ENCODE results near the gene SAMD10.

Gene SAMD10

GRCh38 chr20:63955827-63956663 lies 23.4 kb downstream of the SAMD10 start, which contains the start of gene UCKL1:
TSS of gene UCKL1 (minus strand) at chr20:63956416. CDS start at chr20:63956372, 44 bp downstream.
- H3F3A ChIP-seq (ENCODE audit: insufficient read depth, low read length) = no peaks in the 10 kb centered on the region
- no peaks in the 10 kb centered on the region for H3K27me3 ChIP-seq (ENCODE audit: insufficient read depth, low read length)
- H2AFZ ChIP-seq (ENCODE audit: low read length) = no peak within 1 kb of the TSS
- peak within 1 kb of the TSS; percentile 98 for H3K9ac ChIP-seq (ENCODE audit: low read length)
- peak within 1 kb of the TSS; percentile 97 for H3K4me2 ChIP-seq (ENCODE audit: low read length)
- peaks cover 18% of the 10 kb centered on the region; the same call in 1 of the 2 replicates for H3K36me3 ChIP-seq (ENCODE audit: insufficient read depth, low read length)
- no peak for TF ChIP-seq EZH2 (IDR thresholded peaks at IDR 0.05; ENCODE audit: borderline replicate concordance, low read length)
- TF ChIP-seq, protein P1, sequence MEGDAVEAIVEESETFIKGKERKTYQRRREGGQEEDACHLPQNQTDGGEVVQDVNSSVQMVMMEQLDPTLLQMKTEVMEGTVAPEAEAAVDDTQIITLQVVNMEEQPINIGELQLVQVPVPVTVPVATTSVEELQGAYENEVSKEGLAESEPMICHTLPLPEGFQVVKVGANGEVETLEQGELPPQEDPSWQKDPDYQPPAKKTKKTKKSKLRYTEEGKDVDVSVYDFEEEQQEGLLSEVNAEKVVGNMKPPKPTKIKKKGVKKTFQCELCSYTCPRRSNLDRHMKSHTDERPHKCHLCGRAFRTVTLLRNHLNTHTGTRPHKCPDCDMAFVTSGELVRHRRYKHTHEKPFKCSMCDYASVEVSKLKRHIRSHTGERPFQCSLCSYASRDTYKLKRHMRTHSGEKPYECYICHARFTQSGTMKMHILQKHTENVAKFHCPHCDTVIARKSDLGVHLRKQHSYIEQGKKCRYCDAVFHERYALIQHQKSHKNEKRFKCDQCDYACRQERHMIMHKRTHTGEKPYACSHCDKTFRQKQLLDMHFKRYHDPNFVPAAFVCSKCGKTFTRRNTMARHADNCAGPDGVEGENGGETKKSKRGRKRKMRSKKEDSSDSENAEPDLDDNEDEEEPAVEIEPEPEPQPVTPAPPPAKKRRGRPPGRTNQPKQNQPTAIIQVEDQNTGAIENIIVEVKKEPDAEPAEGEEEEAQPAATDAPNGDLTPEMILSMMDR (IDR thresholded peaks at IDR 0.05; ENCODE audit: low read length) = no peak
- H3K4me1 ChIP-seq (ENCODE audit: insufficient read depth, low read length, severe bottlenecking) = peaks cover 52% of the 10 kb centered on the region
- no peaks in the 10 kb centered on the region for H3K9me3 ChIP-seq (ENCODE audit: low read length)
- H4K20me1 ChIP-seq (ENCODE audit: insufficient read depth, low read length) = no peaks in the 10 kb centered on the region
- no peaks in the 10 kb centered on the region for H3K9me2 ChIP-seq (ENCODE audit: low read depth, low read length)
- no peaks in the 10 kb centered on the region for H3K79me2 ChIP-seq (ENCODE audit: insufficient read depth, low read length)
- H3K27ac ChIP-seq (ENCODE audit: low read depth, low read length, poor library complexity, severe bottlenecking) = peak within 1 kb of the TSS; percentile 74
- H3K4me3 ChIP-seq (ENCODE audit: low read depth, low read length, poor library complexity, severe bottlenecking) = peak within 1 kb of the TSS; percentile 98

- Histone ChIP-seq H3K4me1 (ENCODE audit: insufficient read depth, low read length, severe bottlenecking) (peaks cover 57% of the 10 kb centered on the region), H4K20me1 (ENCODE audit: insufficient read depth, low read length) (no peaks in the 10 kb centered on the region), H3K4me2 (ENCODE audit: low read length) (peak overlapping the region; percentile 97), H3K79me2 (ENCODE audit: insufficient read depth, low read length) (no peaks in the 10 kb centered on the region), H3K27me3 (ENCODE audit: insufficient read depth, low read length) (no peaks in the 10 kb centered on the region), H3K9me3 (ENCODE audit: low read length) (no peaks in the 10 kb centered on the region), H3K9ac (ENCODE audit: low read length) (peak overlapping the region; percentile 98), H3K36me3 (ENCODE audit: insufficient read depth, low read length) (peaks cover 14% of the 10 kb centered on the region; the same call in 1 of the 2 replicates), H2AFZ (ENCODE audit: low read length) (no peak overlapping the region), H3K27ac (ENCODE audit: low read depth, low read length, poor library complexity, severe bottlenecking) (no peak overlapping the region), H3F3A (ENCODE audit: insufficient read depth, low read length) (no peaks in the 10 kb centered on the region), H3K4me3 (ENCODE audit: low read depth, low read length, poor library complexity, severe bottlenecking) (peak overlapping the region; percentile 98), H3K9me2 (ENCODE audit: low read depth, low read length) (no peaks in the 10 kb centered on the region)
- TF ChIP-seq EZH2 (IDR thresholded peaks at IDR 0.05; ENCODE audit: borderline replicate concordance, low read length) = no peak
- TF ChIP-seq, protein P1 (IDR thresholded peaks at IDR 0.05; ENCODE audit: low read length) = peak; percentile 31
Observed at GRCh38 chr20:63955281-63955826, 24.1 kb downstream of the SAMD10 start.

GRCh38 chr20:63953764-63954429 lies 25.5 kb downstream of the SAMD10 start:
- TF ChIP-seq EZH2 (IDR thresholded peaks at IDR 0.05; ENCODE audit: borderline replicate concordance, low read length) = no peak
- TF ChIP-seq, protein P1 (IDR thresholded peaks at IDR 0.05; ENCODE audit: low read length) = no peak

More at GRCh38 chr20:63953764-63954429, 25.5 kb downstream of the SAMD10 start:
- Histone ChIP-seq H4K20me1 (ENCODE audit: insufficient read depth, low read length) (no peaks in the 10 kb centered on the region), H2AFZ (ENCODE audit: low read length) (no peak overlapping the region), H3K4me2 (ENCODE audit: low read length) (peak overlapping the region; percentile 97), H3K4me1 (ENCODE audit: insufficient read depth, low read length, severe bottlenecking) (peaks cover 71% of the 10 kb centered on the region), H3K9me3 (ENCODE audit: low read length) (no peaks in the 10 kb centered on the region), H3K9me2 (ENCODE audit: low read depth, low read length) (no peaks in the 10 kb centered on the region), H3K27ac (ENCODE audit: low read depth, low read length, poor library complexity, severe bottlenecking) (no peak overlapping the region), H3K4me3 (ENCODE audit: low read depth, low read length, poor library complexity, severe bottlenecking) (peak overlapping the region; percentile 98), H3K27me3 (ENCODE audit: insufficient read depth, low read length) (no peaks in the 10 kb centered on the region), H3K36me3 (ENCODE audit: insufficient read depth, low read length) (peaks cover 5% of the 10 kb centered on the region; the same call in 1 of the 2 replicates), H3K79me2 (ENCODE audit: insufficient read depth, low read length) (no peaks in the 10 kb centered on the region), H3K9ac (ENCODE audit: low read length) (peak overlapping the region; percentile 14; the same call in 1 of the 2 replicates), H3F3A (ENCODE audit: insufficient read depth, low read length) (no peaks in the 10 kb centered on the region)
